Bronchial epithelial cell (primary cell): ENCODE results near the gene STUM. TPM values are rescaled to one million over a fixed set of nuclear protein-coding genes. Genes with fewer than 3 reads are reported as not detected.
A peak's percentile ranks its signal among the peaks of the same experiment; 100 is the strongest.

Experiments
- DNase-seq: peaks from one replicate; pipeline ENCODE4 v3.0.0-alpha.2; 2010; ENCODE audit warnings: low read depth
- FAIRE-seq: peaks from 2 replicates; lab custom pipeline; 2011; peaks lifted over from hg19 to GRCh38; lab: Jason Lieb, UNC
- H3K27me3 ChIP-seq: 2 replicates; pipeline ENCODE4 v1.5.1; 2011; ENCODE audit warnings: low read length; ENCODE audit not compliant: control insufficient read depth, insufficient read depth
- H3K36me3 ChIP-seq: 2 replicates; pipeline ENCODE4 v1.5.1; 2011; ENCODE audit warnings: low read length; ENCODE audit not compliant: control insufficient read depth, insufficient read depth
- H3K4me3 ChIP-seq: 2 replicates; pipeline ENCODE4 v1.5.1; 2011; ENCODE audit warnings: mild to moderate bottlenecking, low read depth, low read length, control low read depth
- total RNA-seq: library from RNA; depleted of rRNA; stranded (reverse); fragments of >200 nt; gene quantifications from 2 replicates; pipeline ENCODE4 v1.2.1, GENCODE V29; 2014
- TF ChIP-seq, protein P1 (sequence below): IDR thresholded peaks from 2 replicates; pipeline ENCODE4 v1.5.1; 2011; ENCODE audit warnings: mild to moderate bottlenecking, moderate library complexity, low read length, control low read depth, inconsistent platforms; ENCODE audit not compliant: insufficient read depth, severe bottlenecking

STUM gene
- total RNA-seq, 1 donor from 2014 or later: not detected

DNA sequence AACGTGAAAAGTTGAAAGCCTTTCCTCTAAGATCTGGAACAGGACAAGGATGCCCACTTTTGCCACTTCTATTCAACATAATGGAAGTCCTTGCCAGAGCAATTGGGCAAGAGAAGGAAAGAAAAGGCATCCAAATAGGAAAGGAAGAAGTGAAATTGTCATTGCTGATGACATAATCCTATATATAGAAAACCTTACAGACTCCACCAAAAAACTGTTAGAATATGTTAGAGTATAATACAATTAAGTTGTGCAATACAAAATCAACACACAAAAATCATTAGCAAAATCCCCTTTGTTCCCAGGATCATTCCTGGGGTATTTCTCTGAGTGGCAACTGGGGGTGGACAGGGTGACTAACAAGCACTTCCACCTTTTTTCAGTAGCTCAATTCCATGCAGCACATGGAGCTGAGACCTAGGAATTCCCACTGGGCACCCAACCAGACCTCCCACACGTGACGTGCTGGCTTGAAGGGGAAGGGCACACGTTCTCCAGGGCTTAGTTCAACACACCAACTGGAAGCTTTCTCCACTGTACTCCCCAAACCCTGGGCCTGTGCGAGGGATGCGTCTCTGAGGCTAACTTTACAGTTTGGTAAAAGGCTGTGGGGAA lies 9.6 kb downstream of the STUM start:
- Histone ChIP-seq H3K27me3 (peaks cover 2% of the 10 kb centered on the region), H3K36me3 (no peaks in the 10 kb centered on the region), H3K4me3 (no peak overlapping the region)
- DNase-seq (no peak), FAIRE-seq (no peak)
- TF ChIP-seq, protein P1, sequence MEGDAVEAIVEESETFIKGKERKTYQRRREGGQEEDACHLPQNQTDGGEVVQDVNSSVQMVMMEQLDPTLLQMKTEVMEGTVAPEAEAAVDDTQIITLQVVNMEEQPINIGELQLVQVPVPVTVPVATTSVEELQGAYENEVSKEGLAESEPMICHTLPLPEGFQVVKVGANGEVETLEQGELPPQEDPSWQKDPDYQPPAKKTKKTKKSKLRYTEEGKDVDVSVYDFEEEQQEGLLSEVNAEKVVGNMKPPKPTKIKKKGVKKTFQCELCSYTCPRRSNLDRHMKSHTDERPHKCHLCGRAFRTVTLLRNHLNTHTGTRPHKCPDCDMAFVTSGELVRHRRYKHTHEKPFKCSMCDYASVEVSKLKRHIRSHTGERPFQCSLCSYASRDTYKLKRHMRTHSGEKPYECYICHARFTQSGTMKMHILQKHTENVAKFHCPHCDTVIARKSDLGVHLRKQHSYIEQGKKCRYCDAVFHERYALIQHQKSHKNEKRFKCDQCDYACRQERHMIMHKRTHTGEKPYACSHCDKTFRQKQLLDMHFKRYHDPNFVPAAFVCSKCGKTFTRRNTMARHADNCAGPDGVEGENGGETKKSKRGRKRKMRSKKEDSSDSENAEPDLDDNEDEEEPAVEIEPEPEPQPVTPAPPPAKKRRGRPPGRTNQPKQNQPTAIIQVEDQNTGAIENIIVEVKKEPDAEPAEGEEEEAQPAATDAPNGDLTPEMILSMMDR: no peak

DNA sequence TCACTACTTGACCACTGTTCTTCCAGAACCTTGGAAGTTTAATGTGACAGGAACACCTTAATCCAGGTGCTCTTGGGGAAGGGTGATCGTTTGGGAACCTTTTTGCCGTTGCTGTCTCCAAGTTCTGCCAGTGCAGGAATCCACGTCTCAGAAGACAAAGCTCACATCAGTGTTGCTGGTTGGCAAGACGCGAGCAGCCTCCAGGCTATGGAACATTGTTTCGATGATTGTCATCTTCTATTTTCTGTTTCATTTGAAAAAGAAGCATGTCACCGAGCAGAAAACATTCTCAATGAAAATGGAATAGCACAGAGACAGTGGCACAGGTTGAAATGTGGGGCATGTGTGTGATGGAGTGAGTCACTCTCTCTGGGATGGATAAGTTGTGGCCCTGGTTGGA lies 11.7 kb downstream of the STUM start:
- Histone ChIP-seq H3K36me3 (no peaks in the 10 kb centered on the region), H3K4me3 (no peak overlapping the region), H3K27me3 (peaks cover 2% of the 10 kb centered on the region)
- TF ChIP-seq, protein P1: no peak
- no peak for DNase-seq
- FAIRE-seq: no peak

- Histone ChIP-seq H3K36me3 (no peaks in the 10 kb centered on the region), H3K4me3 (no peak overlapping the region), H3K27me3 (peaks cover 5% of the 10 kb centered on the region)
- FAIRE-seq (no peak), DNase-seq (no peak)
- TF ChIP-seq, protein P1: no peak
Measured at GRCh38 chr1:226562989-226563388, 14.4 kb downstream of the STUM start.

DNA sequence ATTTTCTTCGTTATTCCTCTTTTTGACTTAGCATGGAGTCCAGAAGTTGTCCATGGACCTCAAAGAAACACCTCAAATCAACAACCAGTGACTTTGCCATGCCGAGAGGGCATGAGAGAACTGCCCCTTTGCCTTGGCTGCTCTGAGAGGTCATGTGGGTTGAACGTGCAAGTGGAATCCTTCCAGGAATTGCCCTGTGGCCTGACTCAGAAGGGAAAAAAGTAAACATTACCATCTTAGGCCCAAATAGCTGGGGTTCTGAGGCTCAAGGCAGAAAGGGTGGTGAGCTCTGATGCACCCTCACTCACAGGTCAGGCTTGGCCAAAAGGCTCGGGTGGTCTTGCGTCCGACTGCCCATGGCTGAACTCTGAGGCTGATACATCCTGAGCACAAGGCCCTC lies 15.1 kb downstream of the STUM start:
- no peak for FAIRE-seq
- Histone ChIP-seq H3K36me3 (no peaks in the 10 kb centered on the region), H3K27me3 (peaks cover 5% of the 10 kb centered on the region), H3K4me3 (no peak overlapping the region)
- TF ChIP-seq, protein P1: no peak
- no peak for DNase-seq

DNA sequence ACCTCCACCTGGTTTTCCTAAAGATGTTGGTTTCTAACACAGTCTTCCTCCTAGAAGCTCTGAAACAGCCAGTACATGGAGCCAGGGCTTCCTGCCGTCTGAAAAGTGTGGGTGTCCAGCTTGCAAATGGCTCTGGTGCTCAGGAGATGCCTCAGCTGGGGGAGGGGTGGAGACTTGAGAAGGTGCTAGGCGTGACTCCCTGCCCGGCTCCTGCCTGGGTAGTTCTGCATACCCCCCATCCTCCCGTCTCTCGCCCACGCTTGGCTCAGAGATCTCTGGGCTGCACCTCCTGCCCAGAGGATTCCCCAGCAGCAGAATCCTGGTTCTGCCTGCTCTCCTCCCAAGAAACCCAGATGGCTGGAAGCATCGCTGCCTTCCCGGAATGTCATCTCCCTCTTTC lies 16.9 kb downstream of the STUM start:
- DNase-seq: no peak
- no peak overlapping the region for H3K4me3 ChIP-seq
- peak; percentile 55 for FAIRE-seq
- peaks cover 7% of the 10 kb centered on the region for H3K27me3 ChIP-seq
- TF ChIP-seq, protein P1: no peak
- no peaks in the 10 kb centered on the region for H3K36me3 ChIP-seq

DNA sequence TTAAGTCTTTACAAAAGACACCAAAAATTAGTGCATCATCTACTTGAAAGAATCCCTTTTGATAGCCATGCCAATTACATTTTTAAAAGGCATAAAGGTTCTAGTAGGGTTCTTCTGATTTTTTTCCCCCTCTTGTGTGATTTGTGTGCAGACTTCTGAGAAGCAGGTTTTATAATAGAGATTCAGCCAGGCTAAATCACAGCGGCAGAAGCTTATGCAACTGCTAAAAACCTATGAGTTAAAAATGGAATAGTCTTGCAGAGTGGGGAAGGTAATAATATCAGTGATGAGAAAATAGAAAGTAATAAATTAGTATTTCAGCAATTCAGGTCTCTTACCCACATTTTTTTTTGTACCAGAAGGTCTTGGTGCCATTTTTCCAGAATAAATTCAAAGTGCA lies 17.7 kb downstream of the STUM start:
- Histone ChIP-seq H3K27me3 (peaks cover 7% of the 10 kb centered on the region), H3K4me3 (no peak overlapping the region), H3K36me3 (no peaks in the 10 kb centered on the region)
- TF ChIP-seq, protein P1: no peak
- no peak for FAIRE-seq
- DNase-seq: no peak
